NCI-H82 treated with DMSO at 0.1 percent for 48 hours (cell line): Measurements from ENCODE around the gene FREM3.

ENCODE experiments used
- DNase-seq: peaks from one replicate; lab custom pipeline; 2025; ENCODE audit not compliant: unreplicated experiment; lab: John Stamatoyannopoulos, UW

Gene FREM3

GRCh38 chr4:143668930-143669552 is 31.4 kb downstream of the FREM3 start:
- DNase-seq: no peak

DNA sequence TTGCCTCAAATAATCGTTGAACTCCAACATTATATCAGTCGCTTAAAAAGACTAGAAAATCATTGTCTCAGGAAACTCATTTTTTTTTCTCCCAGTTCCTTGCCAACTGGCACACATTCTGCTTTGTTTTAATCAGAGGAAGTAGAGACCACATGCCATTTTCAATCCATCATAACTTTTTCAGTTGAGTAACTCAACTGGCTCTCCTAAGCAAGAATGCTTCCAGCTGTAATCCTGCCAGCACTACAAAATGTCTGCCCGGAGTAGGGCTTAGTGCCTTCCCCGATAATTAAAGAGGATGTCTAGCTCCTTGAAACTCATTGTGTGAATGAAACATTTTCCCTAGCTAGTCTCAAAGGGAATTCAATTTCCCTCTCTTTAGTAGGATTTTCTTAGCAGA is 33.0 kb downstream of the FREM3 start:
- DNase-seq: no peak

- DNase-seq: no peak
Observed at GRCh38 chr4:143658336-143658735, 42.1 kb downstream of the FREM3 start.

GRCh38 chr4:143654571-143654970 is 45.9 kb downstream of the FREM3 start:
- DNase-seq: no peak

DNA sequence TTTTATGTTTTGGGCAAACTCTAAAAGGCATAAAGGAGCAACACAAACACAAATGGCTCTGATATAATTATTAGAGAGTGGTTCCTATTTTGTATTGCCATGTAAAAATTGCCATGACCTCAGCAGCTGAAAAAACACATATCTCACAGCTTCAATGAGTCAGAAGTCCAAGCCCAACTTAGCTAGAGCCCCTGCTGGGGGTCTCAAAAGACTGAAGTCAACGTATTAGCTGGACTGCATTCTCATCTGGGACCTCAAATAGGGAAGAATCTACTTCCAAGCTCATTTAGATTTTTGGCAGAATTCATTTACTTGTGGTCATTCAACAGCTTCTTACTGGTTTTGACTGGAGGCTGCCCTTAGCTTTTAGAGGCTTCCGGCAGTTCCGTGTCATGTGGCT is 47.4 kb downstream of the FREM3 start:
- no peak for DNase-seq

- DNase-seq: no peak
Observed at GRCh38 chr4:143643399-143643798, 57.1 kb downstream of the FREM3 start.

DNA sequence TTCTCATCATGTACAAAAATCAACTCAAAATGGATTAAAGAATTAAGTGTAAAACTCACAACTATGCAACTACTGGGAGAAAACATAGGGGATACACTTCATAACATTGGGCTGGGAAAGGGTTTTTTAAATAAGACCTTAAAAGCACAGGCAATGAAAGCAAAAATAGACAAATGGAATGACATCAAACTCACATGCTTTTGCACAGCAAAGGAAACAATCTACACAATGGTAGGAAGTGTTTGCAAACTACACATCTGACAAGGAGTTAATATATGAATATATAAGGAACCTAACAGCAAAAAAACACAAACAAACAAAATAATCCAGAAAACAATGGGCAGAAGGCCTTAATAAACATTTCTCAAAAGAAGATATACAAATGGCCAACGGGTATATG is 57.9 kb downstream of the FREM3 start:
- DNase-seq: no peak

GRCh38 chr4:143641361-143641760 is 59.1 kb downstream of the FREM3 start:
- DNase-seq: no peak

GRCh38 chr4:143634763-143635162 is 65.7 kb downstream of the FREM3 start:
- DNase-seq: no peak

DNA sequence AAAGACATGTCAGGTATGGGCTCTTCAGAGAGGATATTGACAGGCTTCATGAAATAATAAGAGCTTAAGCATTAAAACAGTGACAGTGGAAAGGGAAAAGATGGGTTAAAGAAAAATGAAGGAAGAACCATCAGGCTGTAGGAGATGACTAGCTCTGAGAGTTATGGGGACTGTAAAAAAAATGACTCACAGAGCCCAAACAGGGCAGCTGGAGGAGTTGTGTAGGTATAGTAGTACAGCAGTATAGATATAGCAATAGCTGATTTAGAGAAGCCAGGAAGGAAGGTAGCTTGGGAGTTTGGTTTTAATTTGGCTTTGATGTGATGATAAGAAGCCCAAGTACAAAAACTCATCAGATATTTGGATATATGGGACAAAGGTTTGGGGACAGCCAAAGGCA is 66.6 kb downstream of the FREM3 start:
- no peak for DNase-seq

DNA sequence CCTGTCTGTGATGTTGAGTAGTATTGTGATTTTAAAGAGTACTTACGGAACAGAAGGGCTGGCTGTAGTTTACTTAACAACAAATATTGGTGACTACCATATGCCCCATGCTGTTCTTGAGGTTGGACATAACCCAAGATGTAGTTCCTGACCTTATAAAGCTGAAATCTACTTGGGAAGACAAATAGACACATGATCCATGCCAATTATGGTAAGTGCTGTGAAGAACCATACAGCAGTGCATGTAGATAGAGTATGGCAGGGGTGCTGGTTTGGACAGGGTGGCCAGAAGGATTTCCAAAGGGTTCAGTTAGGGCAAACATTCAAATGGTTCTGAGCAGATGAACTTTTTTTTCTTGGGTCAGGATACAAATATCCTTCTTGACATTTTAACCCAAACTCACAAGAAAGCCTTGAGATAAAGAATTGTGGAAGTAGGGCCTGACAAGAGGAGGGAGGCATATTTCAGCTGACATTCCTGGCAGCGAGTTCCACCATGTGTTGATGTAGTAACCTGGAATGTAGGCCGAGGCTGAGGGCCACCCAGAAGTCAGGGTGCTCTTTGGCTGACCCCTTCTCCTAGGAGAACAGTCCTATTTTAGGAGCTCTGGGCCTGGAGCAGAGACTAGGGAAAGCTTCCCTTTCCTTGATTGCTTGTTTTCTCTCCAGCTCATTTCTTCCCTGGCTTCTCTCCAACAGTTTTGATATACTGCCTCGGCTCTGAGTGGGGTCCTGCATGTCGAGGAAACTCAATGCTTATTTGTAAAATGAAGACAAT is 74.2 kb downstream of the FREM3 start:
- DNase-seq: no peak

- no peak for DNase-seq
Observed at GRCh38 chr4:143625632-143626031, 74.8 kb downstream of the FREM3 start.

DNA sequence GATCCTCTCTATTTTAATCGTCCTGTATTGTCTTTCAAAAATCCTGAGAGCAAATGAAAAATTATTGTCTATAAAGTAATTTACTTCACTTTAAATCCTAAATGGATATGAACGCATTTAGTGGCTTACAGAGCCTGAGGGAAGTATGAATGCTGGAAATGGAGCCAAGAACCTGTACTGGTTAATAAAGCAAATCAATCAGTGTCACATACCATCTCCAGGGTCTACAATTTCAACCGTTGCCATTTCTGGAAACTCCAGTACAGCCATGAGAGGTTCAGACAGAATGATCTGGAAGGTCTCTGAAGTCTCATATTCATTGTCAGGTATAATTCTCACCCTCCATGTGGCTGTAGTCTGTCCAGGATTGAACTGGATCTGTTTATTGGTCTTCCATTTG is 76.6 kb downstream of the FREM3 start:
- no peak for DNase-seq

- no peak for DNase-seq
Observed at GRCh38 chr4:143618811-143619210, 81.7 kb downstream of the FREM3 start.

GRCh38 chr4:143617994-143618679 is 82.3 kb downstream of the FREM3 start:
- no peak for DNase-seq

DNA sequence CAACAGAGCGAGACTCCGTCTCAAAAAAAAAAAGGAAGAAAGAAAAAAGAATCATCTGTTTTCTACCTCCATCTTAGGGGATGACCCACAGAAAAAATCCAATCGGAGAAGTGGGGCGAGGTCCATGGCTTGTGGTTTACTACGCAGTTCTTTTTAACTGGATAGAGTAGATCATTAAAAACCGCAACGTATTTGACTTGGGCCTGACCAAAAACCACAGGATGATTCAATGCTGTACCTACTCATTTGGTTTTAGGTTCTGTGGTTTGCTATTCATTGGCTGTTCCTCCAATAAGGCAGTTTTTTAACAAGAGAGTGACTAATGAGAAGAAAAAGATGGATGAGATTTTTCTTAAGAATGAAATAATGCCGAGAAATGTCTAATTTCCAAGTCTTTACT is 83.7 kb downstream of the FREM3 start:
- no peak for DNase-seq

DNA sequence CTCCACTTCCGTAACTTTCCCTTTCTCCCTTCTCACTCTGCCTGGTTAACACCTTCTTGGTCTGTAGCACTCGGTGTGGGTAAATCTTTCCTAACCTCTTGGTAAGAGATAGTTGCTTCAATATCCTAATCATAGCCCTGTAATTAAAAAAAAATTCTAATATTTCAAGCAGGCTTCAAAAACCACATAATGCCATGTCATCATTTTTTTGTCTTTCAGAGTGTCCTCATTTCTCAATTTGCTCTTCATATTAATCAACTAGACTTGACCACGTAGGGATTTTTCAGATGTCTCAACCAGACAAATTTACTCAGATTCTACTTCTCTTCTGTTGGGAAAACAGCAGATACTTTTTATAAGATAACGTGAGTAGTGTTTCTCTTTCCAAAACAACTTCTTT is 91.0 kb downstream of the FREM3 start:
- no peak for DNase-seq

DNA sequence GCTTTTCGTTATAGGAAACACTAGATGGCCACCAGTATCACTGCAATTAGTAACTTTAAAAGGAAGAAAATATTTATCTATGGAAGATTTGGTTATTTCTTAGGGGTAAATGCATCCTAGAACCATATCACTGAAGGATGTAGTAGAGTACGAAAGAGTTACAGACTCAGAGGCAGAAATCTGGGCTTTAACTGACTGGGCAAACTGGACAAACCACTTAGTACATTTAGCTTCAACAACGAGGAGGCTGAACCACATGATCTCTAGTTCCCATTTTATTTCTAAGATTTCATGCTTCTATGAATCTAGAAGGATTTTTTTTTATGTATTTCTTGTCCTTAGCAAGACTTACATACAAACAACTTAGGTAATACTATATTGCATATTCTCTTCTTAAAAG is 94.0 kb downstream of the FREM3 start:
- no peak for DNase-seq

DNA sequence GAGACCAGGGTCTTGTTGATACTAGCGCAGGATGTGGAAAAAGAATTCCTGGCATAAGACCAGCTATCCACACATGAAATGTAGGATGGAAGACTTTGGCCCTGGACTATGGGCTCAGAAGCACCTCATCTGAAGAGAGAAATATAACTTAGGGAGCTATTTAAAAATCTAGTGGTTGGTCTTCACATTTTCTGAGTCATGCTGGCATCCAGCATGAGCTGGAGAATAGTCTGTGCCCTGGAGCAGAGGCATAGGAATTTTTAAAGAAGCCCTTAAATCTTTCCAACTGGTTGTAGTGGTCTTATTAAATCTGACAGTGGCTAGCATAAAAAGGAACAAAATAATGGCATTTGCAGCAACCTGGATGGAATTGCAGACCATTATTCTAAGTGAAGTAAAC is 100.6 kb downstream of the FREM3 start:
- DNase-seq: no peak

DNA sequence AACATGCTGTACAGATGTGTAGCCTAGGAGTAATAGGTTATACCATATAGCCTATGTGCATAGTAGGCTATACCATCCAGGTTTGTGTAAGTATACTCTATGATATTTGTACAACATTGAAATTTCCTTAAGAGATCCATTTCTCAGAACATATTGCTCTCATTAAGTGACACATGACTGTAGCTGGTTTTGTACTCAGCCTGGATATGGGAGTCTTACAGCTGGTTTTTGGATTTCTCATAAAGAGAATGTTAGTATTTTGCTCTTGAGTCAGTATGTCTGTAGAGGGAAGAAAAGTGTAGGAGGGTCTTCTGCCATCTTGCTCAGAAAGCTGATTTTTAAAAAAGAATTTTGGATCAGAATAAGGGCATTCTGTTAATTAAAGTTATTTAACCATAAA is 101.7 kb downstream of the FREM3 start:
- DNase-seq: no peak

GRCh38 chr4:143597276-143597675 is 103.2 kb downstream of the FREM3 start:
- no peak for DNase-seq

GRCh38 chr4:143587703-143588102 is 112.8 kb downstream of the FREM3 start:
- no peak for DNase-seq
